Stimulated activated CD4-positive, alpha-beta T cell treated with anti-CD3 and anti-CD28 coated beads, Interleukin-15, amount 100 ng/mL, for 48 hours (primary cell): ENCODE measurements around the gene SP5.
"Not testable (repeated sequence)": the region's sequence is repeated elsewhere in the genome, so short reads cannot be mapped to it uniquely, and the experiment has no call there.

Source experiments
- DNase-seq, 2 donors: peaks; one replicate each; pipeline ENCODE4 v3.0.0-alpha.2; 2020; ENCODE audit warnings: low read depth in 2 of 2

Gene SP5

DNA sequence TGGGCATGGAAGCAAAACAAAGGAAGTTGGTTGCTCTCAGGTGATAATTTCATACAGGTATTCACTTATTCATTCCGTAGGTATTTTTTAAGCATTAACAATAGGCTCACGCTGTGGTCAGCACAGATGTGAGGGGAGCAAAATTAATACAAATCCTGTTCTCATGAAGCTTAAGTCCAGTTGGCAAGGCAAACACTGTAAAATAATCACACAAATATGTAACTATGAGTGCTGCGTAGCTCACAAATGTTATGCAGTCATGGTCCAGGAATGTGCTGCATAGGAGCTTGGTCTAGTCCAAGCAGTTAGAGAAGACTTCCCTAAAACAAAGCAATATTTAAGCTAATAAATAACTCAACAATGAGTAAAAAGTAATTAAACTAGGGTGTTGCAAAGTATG, 23.9 kb downstream of the SP5 start:
- DNase-seq: no peak

- no peak for DNase-seq
Measured at GRCh38 chr2:170739507-170740046, 24.4 kb downstream of the SP5 start.

DNA sequence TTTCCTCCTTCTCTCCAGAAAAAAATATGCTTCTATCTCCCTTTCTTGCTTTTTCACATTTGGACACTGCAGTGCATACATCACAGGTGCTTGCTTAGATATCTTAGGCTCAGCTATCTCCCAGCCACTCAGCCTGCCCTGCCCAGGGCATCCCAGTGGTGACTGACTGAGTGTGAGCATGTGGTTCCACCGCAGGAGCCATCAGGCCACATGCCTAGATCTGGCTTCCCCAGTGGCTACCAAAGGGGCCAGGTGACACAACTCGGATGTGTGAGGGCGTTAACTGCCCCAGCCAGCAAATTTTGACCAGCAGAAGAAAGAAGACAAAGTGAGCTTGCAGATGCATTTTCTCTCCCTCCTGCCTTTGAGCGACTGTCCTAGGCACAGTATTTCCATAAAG, 25.5 kb downstream of the SP5 start:
- no peak for DNase-seq

DNA sequence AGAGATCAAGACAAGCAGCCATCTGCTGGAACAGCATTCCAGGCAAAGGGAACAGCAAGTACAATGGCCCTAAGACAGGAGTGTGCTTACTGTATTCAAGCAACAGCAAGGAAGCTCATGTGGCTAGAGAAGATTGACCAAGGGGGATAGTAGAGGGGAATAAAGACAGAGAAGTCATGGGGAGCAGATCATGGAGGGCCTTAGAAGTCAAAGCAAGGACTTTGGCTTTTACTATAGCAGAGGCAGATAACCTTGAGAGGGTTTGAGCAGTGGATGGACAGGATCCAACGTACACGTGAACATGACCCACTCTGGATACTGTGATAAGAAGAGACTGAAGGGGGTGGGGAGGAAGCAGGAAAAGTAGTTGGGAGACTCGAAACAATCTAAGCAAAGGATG, 26.9 kb downstream of the SP5 start:
- no peak for DNase-seq

DNA sequence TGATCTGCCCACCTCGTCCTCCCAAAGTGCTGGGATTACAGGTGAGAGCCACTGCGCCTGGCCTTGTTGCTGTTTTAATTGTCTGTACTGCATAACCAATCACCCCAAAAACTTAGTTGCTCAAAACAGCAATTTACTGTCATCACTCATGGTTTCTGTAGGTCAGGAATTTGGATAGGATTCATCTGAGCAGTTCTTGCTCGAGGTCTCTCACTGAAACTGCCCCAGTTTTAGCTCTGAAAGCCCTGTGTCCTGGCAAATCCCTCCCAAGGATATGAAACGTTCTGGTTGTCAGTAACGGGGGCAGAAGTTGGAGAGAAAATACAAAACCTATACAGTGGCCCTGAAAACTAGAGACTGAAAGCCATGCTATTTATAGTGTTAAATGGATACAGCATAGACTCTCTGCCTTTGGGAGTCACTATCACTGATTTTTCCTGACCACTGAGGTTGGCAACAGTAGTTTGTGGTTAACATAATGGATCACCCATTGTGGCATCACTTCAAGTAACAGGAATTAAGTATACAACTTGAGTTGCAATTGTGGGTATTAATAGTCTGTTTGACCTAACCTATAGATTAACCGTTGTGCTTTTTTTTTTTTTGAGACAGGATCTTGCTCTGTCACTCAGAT, 27.9 kb downstream of the SP5 start:
- DNase-seq: no peak

GRCh38 chr2:170743530-170744239, 28.5 kb downstream of the SP5 start:
- no peak for DNase-seq

DNA sequence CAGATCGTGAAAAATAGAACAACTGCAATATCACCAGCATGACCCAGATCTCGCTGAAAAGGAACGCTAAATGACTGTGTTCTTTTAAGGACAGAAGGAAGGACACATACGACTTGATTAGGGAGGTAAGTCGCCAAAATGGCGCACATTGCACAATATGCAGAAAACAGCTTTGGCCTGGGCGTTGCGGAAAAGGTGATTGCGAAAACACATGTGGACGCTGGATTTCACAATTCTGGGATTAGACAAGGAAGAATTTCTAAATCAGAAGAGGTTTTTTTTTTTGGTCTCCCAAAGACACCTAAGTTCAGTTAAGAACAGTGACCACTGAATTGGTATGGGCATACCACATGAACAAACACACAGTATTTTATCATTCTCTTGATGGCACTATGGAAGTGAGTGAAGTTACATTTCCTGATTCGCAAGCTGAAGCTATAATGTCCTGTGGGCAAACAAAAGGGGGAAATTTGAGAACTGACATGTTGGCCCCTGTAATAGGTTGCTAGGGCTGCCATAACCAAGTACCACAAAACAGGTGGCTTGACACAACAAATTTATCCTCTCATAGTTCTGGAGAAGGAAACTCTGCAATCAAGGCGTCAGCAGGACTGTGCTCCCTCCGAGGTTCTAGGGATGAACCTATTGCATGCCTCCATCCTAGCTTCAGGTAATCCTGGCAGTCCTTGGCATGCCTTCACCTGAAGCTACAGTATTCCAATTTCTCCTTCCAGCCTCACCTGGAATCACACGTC, 29.3 kb downstream of the SP5 start:
- DNase-seq: no peak

GRCh38 chr2:170745305-170745704, 30.2 kb downstream of the SP5 start:
- DNase-seq: no peak

DNA sequence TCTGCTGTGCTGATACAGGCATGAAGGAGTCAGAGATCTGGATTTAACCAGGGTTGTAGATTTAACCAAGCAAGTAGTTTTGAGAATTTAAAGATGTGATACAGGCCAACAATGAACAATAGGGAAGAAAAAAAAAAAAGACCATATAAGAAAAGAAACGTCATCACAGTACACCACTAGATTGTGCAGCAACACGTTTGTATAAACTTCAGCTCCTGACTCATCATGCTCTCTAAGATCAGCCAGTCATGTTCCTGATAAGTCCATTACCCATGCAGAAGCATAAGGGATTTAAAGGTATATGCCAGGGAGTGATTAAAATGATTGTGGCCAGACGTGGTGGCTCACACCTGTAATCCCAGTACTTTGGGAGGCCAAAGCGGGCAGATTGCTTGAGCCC, 32.8 kb downstream of the SP5 start:
- no peak for DNase-seq

DNA sequence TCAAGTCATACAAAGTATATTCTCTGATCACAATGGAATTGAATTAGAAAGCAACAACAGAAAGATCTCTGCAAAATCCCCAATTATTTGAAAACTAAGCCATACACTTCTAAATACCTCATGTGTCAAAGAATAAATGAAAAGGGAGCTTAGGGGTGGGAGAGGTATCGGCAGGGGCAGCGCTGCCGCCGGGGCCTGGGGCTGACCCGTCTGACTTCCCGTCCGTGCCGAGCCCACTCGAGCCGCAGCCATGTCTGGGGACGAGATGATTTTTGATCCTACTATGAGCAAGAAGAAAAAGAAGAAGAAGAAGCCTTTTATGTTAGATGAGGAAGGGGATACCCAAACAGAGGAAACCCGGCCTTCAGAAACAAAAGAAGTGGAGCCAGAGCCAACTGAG, 36.4 kb downstream of the SP5 start:
- not testable (repeated sequence) for DNase-seq

DNA sequence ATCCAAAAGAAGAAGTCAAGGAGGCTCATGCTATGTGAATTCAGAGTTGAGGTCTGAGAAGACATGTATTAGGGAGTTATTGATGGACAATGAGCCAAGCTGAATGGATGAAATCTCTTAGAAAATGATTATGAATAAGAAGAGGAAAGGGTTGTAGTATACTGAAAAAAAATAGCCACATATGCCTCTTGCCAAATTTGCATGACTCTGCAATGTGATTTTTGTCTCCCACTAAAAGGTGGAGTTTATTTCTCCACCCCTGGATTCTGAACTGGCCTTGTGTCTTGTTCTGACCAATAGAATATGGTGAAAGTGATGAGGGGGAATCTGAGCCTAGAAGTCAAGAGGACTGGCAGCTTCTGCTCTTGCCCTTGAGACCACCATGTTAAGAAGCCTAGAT, 46.4 kb downstream of the SP5 start:
- no peak for DNase-seq

- no peak for DNase-seq
Measured at GRCh38 chr2:170762760-170763159, 47.6 kb downstream of the SP5 start.

- no peak for DNase-seq
Measured at GRCh38 chr2:170763232-170763631, 48.1 kb downstream of the SP5 start.

- DNase-seq: no peak
Measured at GRCh38 chr2:170764880-170765261, 49.7 kb downstream of the SP5 start.

GRCh38 chr2:170766693-170767092, 51.6 kb downstream of the SP5 start:
- DNase-seq: no peak
